GM21723 (cell line): ENCODE measurements around the gene EMCN.
A peak's percentile ranks its signal among the peaks of the same experiment; 100 is the strongest.
"Not testable (repeated sequence)": the region's sequence is repeated elsewhere in the genome, so short reads cannot be mapped to it uniquely, and the experiment has no call there.

Experiments
- ATAC-seq: cut with Tn5 transposase; IDR thresholded peaks from one replicate; pipeline ENCODE4 v1.9.1; 2021; ENCODE audit warnings: mild to moderate bottlenecking, moderate library complexity; ENCODE audit not compliant: unreplicated experiment

EMCN gene, protein sequence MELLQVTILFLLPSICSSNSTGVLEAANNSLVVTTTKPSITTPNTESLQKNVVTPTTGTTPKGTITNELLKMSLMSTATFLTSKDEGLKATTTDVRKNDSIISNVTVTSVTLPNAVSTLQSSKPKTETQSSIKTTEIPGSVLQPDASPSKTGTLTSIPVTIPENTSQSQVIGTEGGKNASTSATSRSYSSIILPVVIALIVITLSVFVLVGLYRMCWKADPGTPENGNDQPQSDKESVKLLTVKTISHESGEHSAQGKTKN

DNA sequence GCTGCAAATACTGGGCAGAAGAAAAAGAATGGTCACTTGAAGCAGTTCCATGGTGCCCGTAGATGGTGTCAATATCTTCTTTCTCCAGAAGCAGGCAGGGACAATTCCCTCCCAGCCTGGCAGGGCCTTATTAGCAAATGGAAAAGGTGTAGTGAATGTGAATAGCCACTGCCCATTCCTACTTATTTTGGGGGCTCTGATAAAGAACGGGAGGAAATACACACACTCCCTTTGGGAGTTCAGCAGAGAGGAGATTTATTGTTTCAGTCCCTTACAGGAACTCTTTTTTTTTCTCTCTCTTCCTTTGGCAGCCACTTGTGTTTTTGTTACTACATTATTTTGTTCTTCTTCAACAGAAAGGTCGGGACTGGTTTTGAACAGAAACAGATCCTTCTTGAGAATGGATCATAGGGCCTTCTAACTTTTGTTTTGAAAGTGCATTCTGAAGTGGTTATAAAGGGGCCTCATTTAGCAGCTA, at the start of gene EMCN:
TSS of gene EMCN (minus strand) at position 159 of the 478 bp plus-strand sequence. CDS start at position 51, 108 bp downstream.
- no peak for ATAC-seq

DNA sequence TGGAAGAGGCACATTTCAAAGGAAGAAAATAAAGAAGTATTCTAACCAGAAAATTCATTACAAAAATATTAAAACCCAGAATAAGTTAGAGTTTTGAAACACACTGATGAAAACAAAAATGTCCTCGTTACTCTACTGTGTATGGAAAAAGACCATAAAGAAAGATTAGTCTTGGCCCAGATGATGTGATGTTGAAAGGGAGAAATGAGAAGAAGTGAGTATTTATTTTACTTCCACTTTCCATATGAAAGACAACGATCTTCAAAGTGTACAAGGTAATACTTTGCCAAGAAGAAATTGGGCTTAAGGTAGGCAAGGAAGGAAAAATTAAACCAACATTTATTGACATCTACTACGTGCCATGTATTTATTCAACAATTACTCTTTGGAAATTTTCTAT, 48.6 kb upstream of the EMCN start:
- ATAC-seq: peak; percentile 58

DNA sequence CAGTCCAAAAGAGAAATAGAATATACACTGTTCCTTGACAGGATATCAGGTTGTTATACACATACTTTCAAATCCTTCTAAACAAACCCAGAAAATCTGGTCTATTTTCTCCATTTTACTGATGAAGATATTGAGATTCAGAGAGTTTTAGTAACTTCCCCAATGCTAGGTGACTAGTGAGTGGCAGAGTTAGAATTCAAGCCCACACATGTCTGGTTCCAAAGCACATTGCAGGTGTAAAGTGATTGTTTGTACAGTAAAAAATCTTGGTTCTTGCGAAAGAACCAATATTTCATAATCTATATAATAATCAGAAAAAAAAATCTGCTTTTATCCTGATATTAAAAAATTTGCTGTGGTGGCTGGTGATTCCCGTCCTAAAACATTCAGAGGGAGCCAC, 39.5 kb upstream of the EMCN start:
- no peak for ATAC-seq

DNA sequence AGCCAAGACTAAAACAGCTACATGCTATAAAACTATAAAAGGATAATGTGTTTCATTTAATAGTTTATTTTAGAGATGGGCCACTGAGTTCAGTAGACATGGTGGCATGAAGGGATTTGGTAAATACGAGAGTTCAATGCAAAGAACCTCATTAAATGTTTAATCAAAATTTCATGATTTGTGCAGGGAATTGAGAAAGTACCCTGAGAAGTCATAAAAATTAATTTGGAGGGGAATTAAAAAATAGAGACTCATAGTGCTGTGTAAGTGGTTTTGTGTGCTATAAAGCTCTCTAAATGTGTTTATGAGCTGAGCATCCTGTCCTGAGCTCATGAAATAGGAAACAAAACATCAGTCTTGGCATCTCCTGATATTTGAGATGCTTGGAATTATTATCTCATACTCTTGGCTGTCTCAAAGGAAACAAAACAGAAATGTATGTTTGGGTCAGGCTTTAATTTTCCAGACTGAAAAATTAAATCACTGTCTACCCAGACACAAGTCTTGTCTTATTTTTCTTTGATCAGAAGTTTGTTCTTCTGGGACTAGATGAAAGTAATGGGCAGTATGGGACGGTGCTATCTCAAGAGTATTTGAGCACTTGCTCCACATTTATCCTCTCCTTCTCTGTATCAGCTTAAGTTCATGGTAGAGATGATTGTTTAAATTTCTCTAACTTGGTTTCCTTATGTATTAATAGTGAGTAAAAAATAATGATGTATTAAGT, 38.0 kb upstream of the EMCN start:
- no peak for ATAC-seq

DNA sequence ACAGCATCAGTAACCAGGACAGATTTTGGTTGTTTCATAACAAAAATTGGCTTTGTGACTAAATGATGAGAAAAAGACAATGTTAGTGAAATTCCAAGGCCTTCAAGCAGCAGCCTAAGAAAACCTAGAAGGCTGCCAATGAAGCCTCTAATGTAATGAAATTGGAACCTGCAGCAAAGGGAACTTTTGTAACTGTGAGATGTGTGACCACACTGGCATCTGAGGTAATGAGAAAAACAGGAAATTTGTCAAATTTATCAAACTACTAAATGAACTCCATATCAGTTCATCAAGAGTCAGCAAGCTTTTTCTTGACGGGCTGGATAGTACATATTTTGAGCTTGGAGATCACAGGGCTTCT, 30.4 kb upstream of the EMCN start:
- ATAC-seq: no peak

DNA sequence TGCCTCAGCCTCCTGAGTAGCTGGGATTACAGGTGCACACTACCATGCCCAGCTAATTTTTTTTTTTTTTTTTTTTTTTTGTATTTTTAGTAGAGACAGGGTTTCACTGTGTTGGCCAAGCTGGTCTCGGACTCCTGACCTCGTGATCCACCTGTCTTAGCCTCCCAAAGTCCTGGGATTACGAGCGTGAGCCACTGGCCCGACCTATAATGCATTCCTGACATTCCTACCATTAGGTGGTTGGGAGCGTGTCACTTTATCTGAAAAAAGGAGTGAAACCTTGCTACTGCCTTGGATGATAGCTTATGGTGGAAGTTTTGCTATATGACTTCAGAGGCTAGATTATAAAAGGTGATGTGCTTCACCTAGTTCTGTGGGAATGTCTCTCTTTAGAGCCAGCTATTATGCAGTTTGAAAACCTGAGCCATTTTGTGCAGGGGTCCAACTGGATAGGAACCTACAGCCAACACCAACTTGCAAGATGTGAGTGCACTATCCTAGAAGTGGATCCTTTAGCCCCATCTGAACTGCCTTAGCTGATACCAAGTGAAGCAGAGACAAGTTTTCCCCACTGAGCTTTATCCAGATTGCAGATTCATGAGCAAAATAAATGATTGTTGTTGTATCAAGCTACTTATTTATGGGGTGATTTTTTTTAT, 29.8 kb upstream of the EMCN start:
- no peak for ATAC-seq

DNA sequence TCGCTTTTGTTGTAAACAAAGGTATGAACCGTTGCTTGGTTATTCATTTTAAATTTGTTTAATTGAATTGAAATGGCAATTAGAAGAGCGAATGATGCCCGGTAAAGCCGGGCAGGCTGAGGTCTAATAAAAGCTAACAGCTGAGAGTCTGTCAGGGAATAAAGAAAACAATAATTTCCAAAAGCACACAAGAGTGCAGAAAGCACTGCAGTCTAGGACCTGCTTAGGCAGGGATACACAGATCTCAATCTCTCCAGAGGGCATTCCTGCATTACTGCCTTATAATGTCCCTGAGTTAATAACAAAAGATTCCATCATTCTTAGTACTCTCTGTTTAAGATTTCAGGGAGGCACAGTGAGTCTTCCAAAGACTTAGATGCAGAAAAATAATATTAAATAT, 27.6 kb upstream of the EMCN start:
- ATAC-seq: no peak

DNA sequence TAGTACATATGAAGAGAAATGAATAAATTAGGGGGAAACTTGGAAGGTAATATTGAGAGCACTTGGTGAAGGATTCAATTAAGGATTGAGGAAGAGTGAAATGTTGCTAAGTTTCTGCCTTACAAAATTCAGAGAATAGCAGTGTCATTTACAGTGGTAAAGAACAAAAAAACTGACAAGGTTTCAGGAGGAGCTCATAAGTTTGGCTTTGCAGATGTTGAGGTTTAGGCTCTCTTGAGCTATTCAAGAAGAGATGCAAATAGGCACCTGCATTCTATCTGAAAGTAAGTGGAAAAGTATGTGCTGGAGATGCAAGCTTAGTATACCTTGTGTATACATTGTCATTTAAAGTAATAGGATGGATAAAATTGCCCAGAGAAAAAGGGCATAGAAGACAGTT, 22.3 kb upstream of the EMCN start:
- ATAC-seq: no peak

DNA sequence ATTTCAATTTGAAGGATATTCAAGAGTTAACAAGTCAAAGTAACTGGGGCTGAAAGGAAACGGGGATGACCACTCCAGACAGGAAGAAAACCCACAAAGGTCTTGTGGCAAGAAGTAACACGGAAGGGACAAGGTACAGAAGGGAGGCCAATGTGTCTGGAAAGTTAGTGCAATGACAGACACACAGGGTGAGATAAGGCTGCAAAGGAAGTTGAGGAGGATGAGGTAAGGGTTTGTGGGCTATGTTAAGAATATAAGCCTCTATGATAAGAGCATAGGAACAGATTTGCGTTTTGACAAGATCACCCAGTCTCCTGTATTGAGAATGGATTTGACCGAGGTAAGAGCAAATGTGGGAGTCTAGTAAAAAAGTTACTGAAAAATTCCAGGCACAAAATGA, 21.9 kb upstream of the EMCN start:
- ATAC-seq: no peak

DNA sequence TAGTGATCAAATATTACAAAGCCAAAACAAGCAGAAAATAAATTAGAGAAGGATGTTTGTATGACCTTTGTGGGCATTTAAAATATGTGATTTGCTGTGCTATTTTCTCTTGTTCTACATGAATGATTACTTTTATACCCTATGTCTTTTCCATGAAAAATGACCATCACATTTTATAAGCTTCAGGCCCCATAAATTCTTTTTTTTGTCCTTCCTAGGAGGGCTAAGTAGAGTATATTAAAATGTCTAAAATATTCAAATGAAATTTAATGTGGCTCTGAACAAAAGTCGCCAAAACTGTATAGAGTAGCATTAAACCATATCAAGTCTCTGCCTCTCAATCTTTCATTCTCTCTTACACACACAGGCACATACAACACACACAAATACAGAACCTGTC, 15.9 kb upstream of the EMCN start:
- ATAC-seq: no peak

DNA sequence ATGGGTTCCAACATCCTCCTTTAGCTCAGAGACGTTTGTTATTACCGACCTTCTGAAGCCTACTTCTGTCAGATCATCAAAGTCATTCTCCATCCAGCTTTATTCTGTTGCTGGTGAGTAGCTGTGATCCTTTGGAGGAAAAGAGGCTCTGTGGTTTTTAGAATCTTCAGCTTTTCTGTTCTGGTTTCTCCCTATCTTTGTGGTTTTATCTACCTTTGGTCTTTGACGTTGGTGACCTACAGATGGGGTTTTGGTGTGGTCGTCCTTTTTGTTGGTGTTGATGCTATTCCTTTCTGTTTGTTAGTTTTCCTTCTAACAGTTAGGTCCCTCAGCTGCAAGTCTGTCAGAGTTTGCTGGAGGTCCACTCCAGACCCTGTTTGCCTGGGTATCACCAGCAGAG, 12.3 kb upstream of the EMCN start:
- not testable (repeated sequence) for ATAC-seq

DNA sequence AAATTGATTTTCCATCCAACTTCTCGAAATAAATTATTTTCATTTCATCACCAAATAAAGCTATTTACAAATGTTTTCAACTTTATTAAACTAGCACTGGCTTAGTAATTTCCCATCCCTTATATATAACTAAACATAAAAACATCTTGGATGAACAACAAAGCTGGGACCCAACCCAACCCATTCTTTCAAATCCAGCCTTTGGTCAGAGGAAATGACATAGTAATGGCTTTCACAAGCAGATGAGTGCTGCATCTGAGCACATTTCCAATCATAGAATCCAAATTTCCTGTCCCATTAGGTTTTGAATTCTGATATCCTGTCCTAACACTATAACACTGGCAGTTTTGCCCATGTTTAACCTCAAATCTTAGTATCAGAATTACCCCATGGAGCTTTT, 7.9 kb upstream of the EMCN start:
- no peak for ATAC-seq

DNA sequence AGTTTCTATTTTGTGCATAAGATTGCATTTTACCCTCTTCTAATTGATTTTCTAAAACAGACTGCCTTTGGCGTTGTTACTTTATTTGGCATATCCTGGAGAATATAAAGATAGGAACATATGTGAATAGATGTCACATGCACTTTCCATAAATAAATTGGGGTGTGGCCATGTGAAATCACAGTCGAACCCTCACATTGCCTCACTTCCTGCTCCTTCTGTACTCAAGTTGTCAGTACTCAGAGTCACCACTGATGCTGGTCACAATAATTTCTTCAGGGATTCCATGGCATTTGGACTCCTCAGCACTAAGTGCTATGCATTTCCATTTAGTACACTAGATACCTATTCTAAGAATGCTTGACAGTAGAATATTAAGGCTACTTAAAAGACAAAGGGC, 1.4 kb upstream of the EMCN start:
- no peak for ATAC-seq

DNA sequence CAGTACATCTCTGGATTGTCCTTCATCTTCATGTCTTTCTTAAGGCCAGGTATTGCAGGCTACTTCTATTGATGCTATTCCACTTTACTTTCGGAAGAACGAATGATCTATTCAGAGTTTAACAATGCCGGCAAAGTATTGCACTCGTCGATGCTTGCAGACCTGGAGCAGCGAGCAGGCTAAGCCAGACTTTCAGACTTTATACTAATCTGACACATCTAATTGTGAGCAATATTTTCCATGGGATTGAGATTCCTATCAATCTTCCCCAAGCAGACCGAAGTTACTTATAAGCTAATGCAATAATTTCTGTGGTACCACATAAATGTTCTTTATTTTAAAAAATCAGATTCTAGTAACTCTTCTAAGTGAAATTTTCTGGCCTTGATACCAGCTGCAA, 1.6 kb downstream of the EMCN start:
- no peak for ATAC-seq

DNA sequence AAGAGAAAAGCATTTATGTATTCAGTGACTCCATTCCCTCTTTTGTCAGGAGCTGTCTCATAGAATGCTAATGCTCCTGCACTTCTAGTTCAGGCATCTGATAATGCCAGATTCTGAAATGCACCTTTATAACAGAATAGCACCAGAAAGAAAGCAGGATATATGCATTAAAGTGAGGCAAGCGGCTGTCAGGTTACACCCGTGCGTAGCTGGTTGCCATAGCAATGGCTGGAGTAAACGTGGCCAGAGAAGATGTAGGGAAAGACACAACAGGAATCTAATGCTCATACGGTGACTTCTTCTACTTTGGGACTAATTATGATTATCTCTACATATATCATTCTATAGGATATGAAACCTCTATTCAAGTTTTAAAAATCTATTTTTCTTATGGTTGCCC, 5.9 kb downstream of the EMCN start:
- no peak for ATAC-seq

DNA sequence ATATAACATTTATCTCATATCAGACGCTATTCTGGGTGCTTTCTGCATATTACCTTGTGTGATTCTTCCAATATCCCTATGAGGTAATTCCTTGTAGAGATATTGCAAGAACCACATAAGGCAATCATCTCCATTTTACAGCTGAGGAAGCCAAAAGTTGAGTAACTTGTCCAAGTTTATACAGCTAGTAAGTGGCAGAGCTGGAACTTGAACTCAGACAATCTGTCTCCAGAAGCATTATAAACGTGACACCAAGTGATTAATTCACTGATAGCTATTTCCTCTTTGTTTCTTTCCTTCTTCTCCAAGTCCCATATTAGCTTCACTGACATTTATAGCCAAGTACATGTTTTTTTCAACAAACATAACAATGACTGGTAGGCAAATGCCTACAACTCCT, 7.3 kb downstream of the EMCN start:
- ATAC-seq: no peak

DNA sequence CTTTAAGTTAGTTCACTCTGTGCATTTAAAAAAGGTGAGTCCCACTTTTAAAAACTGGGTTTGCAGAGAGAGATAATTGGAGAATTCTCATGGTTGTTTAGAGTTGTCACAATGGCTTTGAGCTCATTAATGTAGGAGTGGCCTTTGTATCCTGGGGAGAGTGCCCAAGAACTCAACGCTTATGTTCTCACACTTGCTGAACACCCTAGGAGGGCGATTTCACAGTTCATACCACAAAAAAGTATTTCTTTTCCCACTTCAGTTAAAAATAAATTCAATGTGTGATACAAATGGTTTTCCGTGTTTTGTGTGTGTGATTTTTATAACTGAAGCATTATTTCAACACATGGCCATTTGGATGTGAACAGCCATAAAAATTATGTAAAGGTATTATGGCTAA, 8.4 kb downstream of the EMCN start:
- no peak for ATAC-seq

DNA sequence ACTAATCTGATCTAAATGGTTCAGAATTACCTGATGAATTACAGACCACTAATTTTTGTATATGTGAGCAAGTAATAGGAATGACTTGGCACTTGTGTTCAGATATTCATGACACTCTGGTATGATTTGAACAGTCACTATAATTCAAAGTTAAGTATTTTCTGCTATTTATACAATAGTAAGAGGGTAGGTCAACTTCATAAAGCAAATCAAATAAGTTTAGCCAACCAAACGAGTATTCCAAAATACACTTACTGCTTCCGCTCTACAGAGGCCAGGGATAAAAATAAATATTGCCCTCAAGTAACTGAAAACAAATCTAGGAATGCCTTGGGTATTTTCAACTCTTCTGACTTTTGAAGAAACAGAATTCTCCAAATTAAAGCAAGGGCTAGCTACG, 9.1 kb downstream of the EMCN start:
- ATAC-seq: no peak

DNA sequence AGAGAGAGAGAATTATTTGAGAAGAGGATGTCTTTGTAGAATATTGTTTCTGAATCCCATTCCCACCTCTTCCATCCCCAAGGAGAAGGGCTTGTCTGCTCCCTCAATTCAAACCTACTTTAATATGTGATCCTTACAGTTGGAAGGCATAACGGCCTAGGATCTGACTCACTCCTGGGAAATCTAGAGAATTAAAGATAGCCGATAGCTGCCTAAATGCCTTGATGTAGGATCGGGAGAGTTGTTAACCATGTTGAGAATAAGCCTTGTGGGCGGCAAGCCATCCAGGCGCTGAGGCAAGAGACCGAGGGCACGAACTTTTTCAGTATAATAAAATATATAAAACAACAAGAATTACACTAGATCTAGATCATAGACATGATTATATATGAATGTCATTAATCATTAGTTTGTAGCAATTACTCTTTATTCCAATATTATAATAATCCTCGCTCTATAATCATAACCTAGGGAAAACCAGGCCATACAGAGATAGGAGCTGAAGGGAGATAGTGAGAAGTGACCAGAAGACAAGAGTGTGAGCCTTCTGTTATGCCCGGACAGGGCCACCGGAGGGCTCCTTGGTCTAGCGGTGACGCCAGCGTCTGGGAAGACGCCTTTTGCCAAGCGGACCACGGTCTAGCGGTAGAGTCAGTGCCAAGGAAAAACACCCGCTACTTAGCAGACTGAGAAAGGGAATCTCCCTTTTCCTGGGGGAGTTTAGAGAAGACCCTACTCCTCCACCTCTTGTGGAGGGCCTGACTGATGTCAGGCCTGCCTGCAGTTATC, 13.5 kb downstream of the EMCN start:
- ATAC-seq: no peak

DNA sequence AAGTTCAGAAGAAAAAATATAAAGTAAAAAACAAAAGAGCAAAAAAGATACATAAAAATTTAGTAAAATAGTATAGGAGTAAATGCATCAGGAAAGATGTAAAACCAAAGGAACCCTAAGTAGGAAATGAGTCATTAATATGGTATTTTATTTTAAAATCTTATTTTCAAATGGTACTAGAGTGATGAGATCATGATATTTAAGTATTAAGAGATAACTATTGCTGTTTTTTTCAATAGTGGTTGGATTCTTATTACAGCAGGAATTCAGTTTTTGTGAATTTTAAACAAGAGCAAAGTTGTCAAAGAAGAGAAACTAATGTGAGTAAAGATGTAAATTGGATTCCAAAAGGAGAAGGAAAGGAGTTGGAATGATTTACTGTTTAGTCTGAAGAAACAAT, 20.0 kb downstream of the EMCN start:
- ATAC-seq: no peak

DNA sequence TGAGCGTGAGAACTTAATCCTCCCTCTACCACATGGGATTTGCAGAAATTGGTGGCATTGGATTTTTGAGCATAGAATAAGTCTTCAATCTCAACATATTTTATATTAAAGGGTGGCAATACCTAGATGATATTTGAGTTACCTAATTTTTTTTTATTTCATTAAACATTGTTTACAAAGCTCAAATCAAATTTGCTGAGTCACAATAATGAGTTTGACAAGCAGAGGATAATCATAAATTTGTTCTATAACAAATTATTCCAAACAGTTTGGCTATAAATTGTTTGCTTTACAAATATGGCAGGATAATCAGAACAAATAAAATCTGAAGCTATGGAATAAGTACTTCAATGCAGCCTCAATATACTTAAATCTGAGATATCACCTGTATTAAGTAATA, 22.7 kb downstream of the EMCN start:
- ATAC-seq: no peak
